ENCODE measurements around the gene CCAR1.
"Not testable (repeated sequence)": the region's sequence is repeated elsewhere in the genome, so short reads cannot be mapped to it uniquely, and the experiment has no call there.

Gene CCAR1

DNA sequence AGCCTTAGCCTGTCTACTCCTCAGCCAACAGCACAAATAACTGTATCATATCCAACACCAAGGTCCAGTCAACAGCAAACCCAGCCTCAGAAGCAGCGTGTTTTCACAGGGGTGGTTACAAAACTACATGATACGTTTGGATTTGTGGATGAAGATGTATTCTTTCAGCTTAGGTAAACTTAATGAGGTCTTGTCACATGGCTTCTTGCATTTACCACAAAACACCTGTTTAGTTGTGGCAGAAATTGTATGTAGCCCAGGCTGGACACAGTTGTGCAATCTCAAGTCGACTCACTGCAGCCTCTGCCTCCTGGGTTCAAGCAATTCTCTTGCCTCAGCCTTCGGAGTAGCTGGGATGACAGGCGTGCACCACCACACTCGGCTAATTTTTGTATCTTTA is 21.4 kb downstream of the CCAR1 start:
- H3K27ac ChIP-seq = no peak overlapping the region
- TF ChIP-seq, protein P1, sequence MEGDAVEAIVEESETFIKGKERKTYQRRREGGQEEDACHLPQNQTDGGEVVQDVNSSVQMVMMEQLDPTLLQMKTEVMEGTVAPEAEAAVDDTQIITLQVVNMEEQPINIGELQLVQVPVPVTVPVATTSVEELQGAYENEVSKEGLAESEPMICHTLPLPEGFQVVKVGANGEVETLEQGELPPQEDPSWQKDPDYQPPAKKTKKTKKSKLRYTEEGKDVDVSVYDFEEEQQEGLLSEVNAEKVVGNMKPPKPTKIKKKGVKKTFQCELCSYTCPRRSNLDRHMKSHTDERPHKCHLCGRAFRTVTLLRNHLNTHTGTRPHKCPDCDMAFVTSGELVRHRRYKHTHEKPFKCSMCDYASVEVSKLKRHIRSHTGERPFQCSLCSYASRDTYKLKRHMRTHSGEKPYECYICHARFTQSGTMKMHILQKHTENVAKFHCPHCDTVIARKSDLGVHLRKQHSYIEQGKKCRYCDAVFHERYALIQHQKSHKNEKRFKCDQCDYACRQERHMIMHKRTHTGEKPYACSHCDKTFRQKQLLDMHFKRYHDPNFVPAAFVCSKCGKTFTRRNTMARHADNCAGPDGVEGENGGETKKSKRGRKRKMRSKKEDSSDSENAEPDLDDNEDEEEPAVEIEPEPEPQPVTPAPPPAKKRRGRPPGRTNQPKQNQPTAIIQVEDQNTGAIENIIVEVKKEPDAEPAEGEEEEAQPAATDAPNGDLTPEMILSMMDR (conservative IDR thresholded peaks at IDR 0.05) = no peak

DNA sequence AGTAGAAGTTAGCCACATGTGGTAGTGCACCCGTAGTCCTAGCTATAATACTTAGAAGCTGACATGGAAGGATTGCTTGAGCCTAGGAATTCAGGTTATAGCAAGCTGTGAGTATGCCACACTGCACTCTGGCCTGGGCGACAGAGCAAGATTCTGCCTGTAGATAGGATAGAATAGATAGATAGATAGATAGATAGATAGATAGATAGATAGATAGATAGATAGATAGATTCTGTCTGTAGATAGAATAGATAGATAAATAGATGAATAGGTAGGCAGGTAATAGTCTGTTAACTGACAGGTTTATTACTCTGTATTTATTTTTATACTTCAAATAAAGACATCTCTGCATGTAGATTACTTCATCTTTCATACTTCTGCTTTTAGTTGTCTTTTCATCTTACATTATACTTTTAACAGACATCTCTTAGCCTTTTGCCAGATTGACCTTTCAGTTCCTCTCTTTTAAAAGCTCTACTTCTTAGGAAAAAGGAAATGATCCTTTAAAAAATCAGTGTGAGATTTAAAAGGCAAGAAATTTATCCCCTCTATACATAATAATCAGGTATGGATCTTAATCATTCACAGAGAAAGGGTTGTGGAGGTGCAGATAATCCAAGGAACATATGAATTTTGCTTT is 31.8 kb downstream of the CCAR1 start:
- TF ChIP-seq, protein P1 (conservative IDR thresholded peaks at IDR 0.05) = no peak

DNA sequence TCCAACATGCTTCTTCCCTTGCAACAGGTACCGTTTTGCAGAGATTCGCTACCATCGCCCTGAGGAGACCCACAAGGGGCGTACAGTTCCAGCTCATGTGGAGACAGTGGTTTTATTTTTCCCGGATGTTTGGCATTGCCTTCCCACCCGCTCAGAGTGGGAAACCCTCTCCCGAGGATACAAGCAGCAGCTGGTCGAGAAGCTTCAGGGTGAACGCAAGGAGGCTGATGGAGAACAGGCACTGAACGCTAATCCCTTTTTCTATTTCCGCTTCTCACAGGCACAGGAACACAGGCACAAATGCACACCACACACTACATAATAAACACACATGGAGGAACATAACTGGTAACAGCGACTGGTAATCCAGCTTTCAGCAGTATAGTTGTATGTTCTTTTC is 35.2 kb downstream of the CCAR1 start:
- H3K27ac ChIP-seq = no peak overlapping the region
- TF ChIP-seq, protein P1 (conservative IDR thresholded peaks at IDR 0.05) = no peak

More for the DNA sequence above, 31.8 kb downstream of the CCAR1 start:
- no peak overlapping the region for H3K27ac ChIP-seq

DNA sequence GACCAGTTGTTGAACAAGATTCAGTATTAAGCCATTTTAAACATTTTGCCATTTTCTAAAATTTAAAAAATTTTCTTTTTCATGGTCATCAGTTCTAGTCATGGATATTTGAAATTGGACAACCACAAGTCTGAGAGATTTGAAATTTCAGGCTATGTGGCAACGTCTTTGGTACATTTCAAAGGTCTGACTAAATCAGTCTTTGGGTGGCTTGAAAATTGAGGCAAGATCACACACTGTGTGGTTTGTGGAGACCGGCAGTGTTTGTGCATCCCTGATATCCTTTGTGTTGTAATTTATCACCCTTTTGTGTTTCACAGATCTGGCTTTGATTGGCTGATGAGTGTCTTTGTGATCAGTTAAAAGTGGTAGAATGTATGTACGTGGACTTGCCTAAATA is 35.7 kb downstream of the CCAR1 start:
- TF ChIP-seq, protein P1 (conservative IDR thresholded peaks at IDR 0.05) = no peak
- no peak overlapping the region for H3K27ac ChIP-seq

DNA sequence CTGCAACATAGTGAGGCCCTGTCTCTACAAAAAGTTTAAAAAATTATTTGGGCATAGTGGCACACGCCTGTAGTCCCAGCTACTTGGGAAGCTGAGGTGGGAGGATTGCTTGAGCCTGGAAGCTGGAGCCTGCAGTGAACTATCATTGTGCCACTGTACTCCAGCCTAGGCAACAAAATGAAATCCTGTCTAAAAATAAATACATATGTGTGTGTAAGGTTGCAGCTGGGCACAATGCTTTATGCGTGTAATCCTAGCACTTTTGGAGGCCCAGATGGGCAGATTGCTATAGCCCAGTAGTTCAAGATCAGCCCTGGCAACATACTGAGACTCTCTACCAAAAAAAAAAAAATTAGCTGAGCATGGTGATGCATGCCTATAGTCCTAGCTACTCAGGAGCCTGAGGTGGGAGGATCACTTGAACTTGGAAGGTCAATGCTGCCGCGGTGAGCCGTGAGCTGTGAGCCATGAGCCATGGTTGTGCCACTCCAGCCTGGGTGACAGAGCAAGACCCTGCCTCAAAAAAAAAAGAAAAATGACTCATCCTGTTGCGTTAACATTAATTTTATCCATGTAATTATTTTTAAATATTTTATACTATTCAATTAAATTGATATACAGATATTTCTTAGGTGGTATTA is 38.3 kb downstream of the CCAR1 start:
- H3K27ac ChIP-seq = no peak overlapping the region
- TF ChIP-seq, protein P1 (conservative IDR thresholded peaks at IDR 0.05) = no peak

DNA sequence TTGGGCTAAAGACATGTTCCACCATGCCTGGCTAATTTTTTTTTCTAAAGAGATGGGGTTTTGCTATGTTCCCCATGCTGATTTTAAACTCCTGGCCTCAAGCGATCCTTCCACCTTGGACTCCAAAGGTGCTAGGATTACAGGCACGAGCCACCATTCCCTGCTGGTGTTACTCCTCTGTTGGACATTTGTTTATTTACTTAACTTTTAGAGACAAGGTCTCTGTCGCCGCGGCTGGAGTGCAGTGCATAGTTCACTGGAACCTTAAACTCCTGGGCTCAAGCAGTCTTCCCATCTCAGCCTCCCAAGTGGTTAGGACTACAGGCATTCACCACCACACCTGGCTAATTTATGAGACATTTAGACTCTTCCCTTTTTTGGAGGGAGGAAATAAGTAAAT is 38.9 kb downstream of the CCAR1 start:
- H3K27ac ChIP-seq = no peak overlapping the region
- TF ChIP-seq, protein P1 (conservative IDR thresholded peaks at IDR 0.05) = no peak

DNA sequence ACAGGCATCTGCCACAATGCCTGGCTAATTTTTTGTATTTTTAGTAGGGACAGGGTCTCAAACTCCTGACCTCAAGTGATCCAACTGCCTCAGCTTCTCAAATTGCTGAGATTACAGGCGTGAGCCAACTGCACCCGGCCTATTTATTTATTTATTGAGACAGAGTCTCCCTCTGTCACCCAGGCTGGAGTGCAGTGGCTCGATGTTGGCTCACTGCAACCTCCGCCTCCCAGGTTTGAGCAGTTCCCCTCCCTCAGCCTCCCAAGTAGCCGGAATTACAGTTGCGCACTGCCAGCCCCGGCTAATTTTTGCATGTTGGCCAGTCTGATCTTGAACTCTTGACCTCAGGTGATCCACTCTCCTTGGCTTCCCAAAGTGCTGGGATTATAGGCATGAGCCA is 46.4 kb downstream of the CCAR1 start:
- H3K27ac ChIP-seq = not testable (repeated sequence)

Data from VCaP (cell line).